ENCODE data around the gene CHMP6. TPM values are rescaled to one million over a fixed set of nuclear protein-coding genes. Genes with fewer than 3 reads are reported as not detected.

Gene CHMP6
- total and polyA plus RNA-seq, 12 donors = 7.8 to 35.3 (median 25.8) TPM

DNA sequence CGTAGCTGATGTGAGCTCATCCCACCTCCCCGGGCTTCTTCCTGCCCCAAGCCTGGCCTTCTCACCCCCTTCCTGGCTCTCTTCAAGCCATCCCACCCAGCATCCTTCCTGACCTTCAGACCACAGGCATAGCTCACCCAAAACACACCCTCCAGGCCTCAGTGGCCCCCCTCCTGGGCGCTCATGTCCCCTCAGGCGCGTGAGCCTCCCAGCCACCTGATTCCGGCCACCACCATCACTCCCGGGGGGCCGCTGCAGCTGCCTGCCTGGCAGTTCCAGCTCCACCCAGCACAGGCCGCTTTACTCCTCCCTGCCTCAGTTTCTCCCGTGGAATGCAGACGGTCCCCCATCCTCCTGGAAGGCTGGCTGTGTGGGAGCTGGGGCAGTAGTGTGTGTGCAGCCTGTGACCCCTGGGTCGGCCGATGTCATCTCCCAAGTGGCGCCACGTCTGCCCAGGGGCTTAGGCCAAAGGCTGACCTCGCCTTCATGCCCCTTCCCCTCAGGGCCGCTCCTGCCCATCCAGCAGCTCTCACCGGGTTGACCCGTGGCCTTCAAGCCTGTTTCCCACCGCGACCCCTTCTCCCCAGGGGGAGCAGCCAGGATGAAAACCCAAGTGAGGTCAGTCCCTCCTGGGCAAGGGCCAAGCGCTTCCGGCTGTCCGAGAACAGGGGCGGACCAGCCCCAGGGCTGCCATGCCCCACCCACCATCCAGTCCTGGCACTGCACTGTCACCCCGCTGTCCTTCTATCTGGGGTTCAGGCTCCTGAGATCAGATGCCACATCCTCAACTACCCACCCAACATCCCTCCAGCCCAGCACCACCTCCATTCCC, 11.9 kb upstream of the CHMP6 start:
- no peak overlapping the region for H3K4me3 ChIP-seq
- intact Hi-C loops (cut with DNase I) = loop anchor here (2.0 to 5.0 kb wide), 2 partner anchors 552 to 553 kb away; no protein-coding TSS in a partner anchor
- H3K36me3 ChIP-seq (replicated peaks in 1 of 2) = no peaks in the 10 kb centered on the region
- TF ChIP-seq CTCF (IDR thresholded peaks at IDR 0.05) = no peak
- peaks cover 4 to 8% of the 10 kb centered on the region in 2 donors for H3K4me1 ChIP-seq (replicated peaks in 1 of 2)
- H3K27ac ChIP-seq = no peak overlapping the region
- no peak for DNase-seq
- no peaks in the 10 kb centered on the region for H3K27me3 ChIP-seq
- 77 to 90% (median 79%) methylated on average over 12 to 26 of the region's 26 CpGs for WGBS, 4 donors
- H3K9me3 ChIP-seq (replicated peaks in 1 of 3) = no peaks in the 10 kb centered on the region

- intact Hi-C loops (cut with DNase I) = loop anchor here (2.0 to 5.0 kb wide), 2 partner anchors 553 to 554 kb away; no protein-coding TSS in a partner anchor
- TF ChIP-seq POLR2A (IDR thresholded peaks at IDR 0.05) (no peak), CTCF (IDR thresholded peaks at IDR 0.05) (no peak)
- DNase-seq = no peak
- Histone ChIP-seq H3K4me1 (replicated peaks in 1 of 2) (peaks cover 4 to 8% of the 10 kb centered on the region in 2 donors), H3K4me3 (no peak overlapping the region), H3K27me3 (no peaks in the 10 kb centered on the region), H3K9me3 (replicated peaks in 1 of 3) (no peaks in the 10 kb centered on the region), H3K36me3 (replicated peaks in 1 of 2) (no peaks in the 10 kb centered on the region), H3K27ac (no peak overlapping the region)
- WGBS, 4 donors = 44 to 55% (median 55%) methylated on average over 7 of the region's 7 CpGs
Measured at GRCh38 chr17:80980397-80981061, 11.1 kb upstream of the CHMP6 start.

DNA sequence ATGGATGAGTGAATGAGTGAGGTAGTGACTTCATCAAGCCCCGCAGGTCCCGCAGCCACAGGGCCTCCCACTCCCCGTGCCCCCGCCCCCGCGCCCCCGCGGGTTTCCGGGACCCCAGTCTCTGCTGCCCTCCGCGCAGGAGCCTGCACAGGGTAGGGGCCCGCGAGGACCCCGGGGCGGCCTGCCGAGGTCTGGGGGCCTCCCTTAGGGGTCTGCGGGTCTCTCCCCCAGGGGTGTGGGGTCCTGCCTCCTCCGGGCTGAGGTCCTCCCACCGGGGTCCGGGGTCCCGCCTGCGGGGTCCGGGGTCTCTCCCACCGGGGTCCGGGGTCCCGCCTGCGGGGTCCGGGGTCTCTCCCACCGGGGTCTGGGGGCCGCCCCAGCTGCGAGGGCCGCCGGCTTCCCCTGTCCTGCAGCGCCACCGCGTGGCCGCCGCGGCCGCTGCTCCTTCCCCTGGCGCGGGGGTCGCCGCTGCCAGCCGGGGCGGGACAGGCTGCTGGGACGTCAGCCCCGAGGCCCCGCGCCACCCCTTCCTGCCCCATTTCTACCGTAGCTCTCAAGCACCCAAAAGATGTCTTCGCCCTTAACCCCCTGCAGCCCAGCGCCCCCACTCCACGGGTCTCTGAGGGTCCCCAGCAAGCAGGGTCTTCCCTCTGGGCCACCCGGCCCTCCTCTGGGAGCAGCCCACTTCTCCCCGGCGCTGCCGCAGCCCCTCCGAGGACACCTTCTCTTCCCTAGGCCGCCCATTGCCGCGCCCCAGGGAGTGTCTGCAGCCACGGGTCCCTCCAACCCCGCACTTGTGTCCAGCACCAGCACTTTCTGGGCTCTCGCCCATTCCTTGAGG, 10.4 kb upstream of the CHMP6 start:
- no peaks in the 10 kb centered on the region for H3K36me3 ChIP-seq (replicated peaks in 1 of 2)
- peaks cover 4 to 8% of the 10 kb centered on the region in 2 donors for H3K4me1 ChIP-seq (replicated peaks in 1 of 2)
- no peak for DNase-seq
- H3K4me3 ChIP-seq = no peak overlapping the region
- no peaks in the 10 kb centered on the region for H3K9me3 ChIP-seq (replicated peaks in 1 of 3)
- peak; percentile 8 to 88 (median 65) for TF ChIP-seq CTCF (IDR thresholded peaks at IDR 0.05)
- TF ChIP-seq POLR2A (IDR thresholded peaks at IDR 0.05) = no peak
- WGBS, 4 donors = 6 to 14% (median 7%) methylated on average over 24 to 65 of the region's 65 CpGs
- no peak overlapping the region for H3K27ac ChIP-seq
- intact Hi-C loops (cut with DNase I) = loop anchor here (2.0 to 5.0 kb wide), 2 partner anchors 554 kb away; no protein-coding TSS in a partner anchor
- H3K27me3 ChIP-seq = no peaks in the 10 kb centered on the region
